ENCODE data around the gene TIGD1.

Gene TIGD1

DNA sequence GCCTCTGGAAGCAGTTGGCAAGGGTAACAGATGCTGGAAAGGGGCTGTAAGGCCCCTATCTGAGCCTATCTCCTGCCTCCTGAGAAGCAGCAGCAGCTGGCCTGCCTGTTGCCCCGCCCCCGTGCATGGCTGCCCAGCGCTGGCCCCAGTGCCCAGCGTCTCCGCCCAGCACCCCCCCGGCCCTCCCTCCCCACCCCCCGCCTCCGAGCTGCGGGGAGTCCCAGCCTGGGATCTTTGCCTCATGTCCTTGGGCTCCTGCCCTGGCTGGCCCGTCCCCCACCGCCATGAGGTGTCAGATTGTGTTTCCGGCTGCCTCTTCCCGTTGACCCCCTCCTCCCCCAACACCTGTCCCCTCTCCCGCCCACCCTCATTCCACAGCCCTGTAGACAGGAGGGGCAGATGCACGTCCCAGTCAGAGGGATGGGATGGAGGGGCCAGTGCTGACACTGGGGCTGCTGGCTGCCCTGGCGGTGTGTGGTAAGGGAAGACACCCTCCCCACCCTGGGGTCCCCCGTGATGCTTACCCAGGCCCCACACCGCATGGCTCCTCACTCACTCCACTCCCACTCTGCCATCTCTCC, 24.5 kb downstream of the TIGD1 start, which contains the start of gene CHRND:
Gene CHRND (plus strand): TSS at position 370 of the 581 bp plus-strand sequence. CDS start 56 bp downstream, at position 426.
- no peaks in the 10 kb centered on the region for H3F3A ChIP-seq (ENCODE audit: low read depth)
- TF ChIP-seq EZH2phosphoT487 (IDR thresholded peaks at IDR 0.05; ENCODE audit: borderline replicate concordance) = no peak
- no peak for TF ChIP-seq CTCF (conservative IDR thresholded peaks at IDR 0.05; ENCODE audit: low read length)
- no peaks in the 10 kb centered on the region for H4K20me1 ChIP-seq (ENCODE audit: insufficient read depth, low read length, poor library complexity, severe bottlenecking)
- H3K9me2 ChIP-seq (replicated peaks; ENCODE audit: low read depth, low read length) = no peaks in the 10 kb centered on the region
- no peaks in the 10 kb centered on the region for H3K9me3 ChIP-seq (ENCODE audit: insufficient read depth, low read depth, low read length)
- no peaks in the 10 kb centered on the region for H3K36me3 ChIP-seq (ENCODE audit: insufficient read depth, low read length)
- peaks cover 7% of the 10 kb centered on the region for H3K4me1 ChIP-seq (ENCODE audit: insufficient read depth, low read length, poor library complexity, severe bottlenecking)
- no peak within 1 kb of the TSS for H3K4me3 ChIP-seq (ENCODE audit: low read length, poor library complexity, severe bottlenecking)
- no peaks in the 10 kb centered on the region for H3K27me3 ChIP-seq (ENCODE audit: insufficient read depth, low read length, poor library complexity, severe bottlenecking)
- H3K4me2 ChIP-seq (ENCODE audit: low read depth, low read length, poor library complexity, severe bottlenecking) = no peak within 1 kb of the TSS
- no peaks in the 10 kb centered on the region for H3K79me2 ChIP-seq (ENCODE audit: insufficient read depth, low read length)
- H2AFZ ChIP-seq (ENCODE audit: low read length) = no peak within 1 kb of the TSS
- H3K9ac ChIP-seq (ENCODE audit: low read depth, low read length, poor library complexity, severe bottlenecking) = no peak within 1 kb of the TSS

GRCh38 chr2:232525199-232525598, 25.2 kb downstream of the TIGD1 start:
- Histone ChIP-seq H3K79me2 (ENCODE audit: insufficient read depth, low read length) (no peaks in the 10 kb centered on the region), H2AFZ (ENCODE audit: low read length) (no peak overlapping the region), H4K20me1 (ENCODE audit: insufficient read depth, low read length, poor library complexity, severe bottlenecking) (no peaks in the 10 kb centered on the region), H3K9me2 (replicated peaks; ENCODE audit: low read depth, low read length) (no peaks in the 10 kb centered on the region), H3K4me3 (ENCODE audit: low read length, poor library complexity, severe bottlenecking) (no peak overlapping the region), H3K9ac (ENCODE audit: low read depth, low read length, poor library complexity, severe bottlenecking) (no peak overlapping the region), H3F3A (ENCODE audit: low read depth) (no peaks in the 10 kb centered on the region), H3K4me1 (ENCODE audit: insufficient read depth, low read length, poor library complexity, severe bottlenecking) (peaks cover 7% of the 10 kb centered on the region), H3K36me3 (ENCODE audit: insufficient read depth, low read length) (no peaks in the 10 kb centered on the region), H3K4me2 (ENCODE audit: low read depth, low read length, poor library complexity, severe bottlenecking) (no peak overlapping the region), H3K9me3 (ENCODE audit: insufficient read depth, low read depth, low read length) (no peaks in the 10 kb centered on the region), H3K27me3 (ENCODE audit: insufficient read depth, low read length, poor library complexity, severe bottlenecking) (no peaks in the 10 kb centered on the region)
- TF ChIP-seq EZH2phosphoT487 (IDR thresholded peaks at IDR 0.05; ENCODE audit: borderline replicate concordance) (no peak), CTCF (conservative IDR thresholded peaks at IDR 0.05; ENCODE audit: low read length) (no peak)

GRCh38 chr2:232524771-232525170, 25.6 kb downstream of the TIGD1 start:
- Histone ChIP-seq H3K9ac (ENCODE audit: low read depth, low read length, poor library complexity, severe bottlenecking) (no peak overlapping the region), H3K9me2 (replicated peaks; ENCODE audit: low read depth, low read length) (no peaks in the 10 kb centered on the region), H3K79me2 (ENCODE audit: insufficient read depth, low read length) (no peaks in the 10 kb centered on the region), H3K4me1 (ENCODE audit: insufficient read depth, low read length, poor library complexity, severe bottlenecking) (peaks cover 7% of the 10 kb centered on the region), H2AFZ (ENCODE audit: low read length) (no peak overlapping the region), H3K9me3 (ENCODE audit: insufficient read depth, low read depth, low read length) (no peaks in the 10 kb centered on the region), H3K36me3 (ENCODE audit: insufficient read depth, low read length) (no peaks in the 10 kb centered on the region), H3F3A (ENCODE audit: low read depth) (no peaks in the 10 kb centered on the region), H3K27me3 (ENCODE audit: insufficient read depth, low read length, poor library complexity, severe bottlenecking) (no peaks in the 10 kb centered on the region), H3K4me3 (ENCODE audit: low read length, poor library complexity, severe bottlenecking) (no peak overlapping the region), H3K4me2 (ENCODE audit: low read depth, low read length, poor library complexity, severe bottlenecking) (no peak overlapping the region), H4K20me1 (ENCODE audit: insufficient read depth, low read length, poor library complexity, severe bottlenecking) (no peaks in the 10 kb centered on the region)
- TF ChIP-seq CTCF (conservative IDR thresholded peaks at IDR 0.05; ENCODE audit: low read length) (no peak), EZH2phosphoT487 (IDR thresholded peaks at IDR 0.05; ENCODE audit: borderline replicate concordance) (no peak)
